ENCODE measurements around the gene RPRD1B.

GRCh38 chr20:38034961-38035360 is 1.4 kb downstream of the RPRD1B start:
- TF ChIP-seq CTCF (IDR thresholded peaks at IDR 0.05) (no peak), POLR2A (IDR thresholded peaks at IDR 0.05) (no peak)

All from sigmoid colon (tissue), 3 donors.